ENCODE measurements around the gene MEF2C. TPM values are rescaled to one million over a fixed set of nuclear protein-coding genes. Genes with fewer than 3 reads are reported as not detected.

MEF2C gene
- total and polyA plus RNA-seq, 11 donors, result 15.5 to 98.5 (median 56.2) TPM

- WGBS, 4 donors, result 94 to 97% (median 96%) methylated on average over 4 of the region's 4 CpGs
- Histone ChIP-seq H3K4me3 (no peak overlapping the region), H3K4me1 (peaks cover 0 to 72% (median 53%) of the 10 kb centered on the region in 12 donors), H3K9me3 (no peaks in the 10 kb centered on the region), H3K27ac (no peak overlapping the region), H3K36me3 (peaks cover 0 to 36% (median 25%) of the 10 kb centered on the region in 9 donors), H3K27me3 (no peaks in the 10 kb centered on the region)
- intact Hi-C loops (cut with DNase I), result loop anchor here in 2 of 10 donors (5.0 to 10.0 kb wide), 2 partner anchors 34 to 76 kb away; no protein-coding TSS in a partner anchor
- no peak for TF ChIP-seq POLR2A (IDR thresholded peaks at IDR 0.05)
- no peak for TF ChIP-seq CTCF (IDR thresholded peaks at IDR 0.05)
- ATAC-seq, result no peak
- no peak for DNase-seq
Measured at GRCh38 chr5:88821161-88821560, 61.8 kb downstream of the MEF2C start.

- no peak for DNase-seq
- no peak for TF ChIP-seq CTCF (IDR thresholded peaks at IDR 0.05)
- no peak for TF ChIP-seq POLR2A (IDR thresholded peaks at IDR 0.05)
- intact Hi-C loops (cut with DNase I), result loop anchor here in 2 of 10 donors (5.0 to 10.0 kb wide), 2 partner anchors 33 to 76 kb away; no protein-coding TSS in a partner anchor
- peaks cover 0 to 72% (median 54%) of the 10 kb centered on the region in 12 donors for H3K4me1 ChIP-seq
- H3K36me3 ChIP-seq, result peaks cover 0 to 36% (median 25%) of the 10 kb centered on the region in 9 donors
- no peak overlapping the region for H3K4me3 ChIP-seq
- ATAC-seq, result no peak
- no peaks in the 10 kb centered on the region for H3K9me3 ChIP-seq
- no peak overlapping the region for H3K27ac ChIP-seq
- whole genome bisulfite sequencing, 4 donors, result 52 to 80% (median 71%) methylated on average over 2 of the region's 2 CpGs
- H3K27me3 ChIP-seq, result no peaks in the 10 kb centered on the region
Measured at GRCh38 chr5:88820581-88820980, 62.4 kb downstream of the MEF2C start.

GRCh38 chr5:88819301-88819999 is 63.5 kb downstream of the MEF2C start:
- Histone ChIP-seq H3K4me1 (peaks cover 0 to 73% (median 57%) of the 10 kb centered on the region in 12 donors), H3K36me3 (peaks cover 0 to 36% (median 25%) of the 10 kb centered on the region in 9 donors), H3K27me3 (no peaks in the 10 kb centered on the region), H3K27ac (peak overlapping the region in 2 of 12 donors; percentile 5 to 23), H3K9me3 (no peaks in the 10 kb centered on the region), H3K4me3 (no peak overlapping the region)
- DNase-seq (no peak), ATAC-seq (no peak)
- TF ChIP-seq CTCF (IDR thresholded peaks at IDR 0.05) (no peak), POLR2A (IDR thresholded peaks at IDR 0.05) (no peak)
- intact Hi-C loops (cut with DNase I), result no loop called here
- WGBS, 4 donors, result 75 to 81% (median 78%) methylated on average over 5 of the region's 5 CpGs

- Histone ChIP-seq H3K9me3 (no peaks in the 10 kb centered on the region), H3K27ac (peak overlapping the region in 2 of 12 donors; percentile 5 to 23), H3K4me3 (no peak overlapping the region), H3K27me3 (no peaks in the 10 kb centered on the region), H3K36me3 (peaks cover 0 to 32% (median 20%) of the 10 kb centered on the region in 9 donors), H3K4me1 (peaks cover 0 to 73% (median 58%) of the 10 kb centered on the region in 12 donors)
- intact Hi-C loops (cut with DNase I), result no loop called here
- DNase-seq, result no peak
- 47 to 67% (median 52%) methylated on average over 4 of the region's 4 CpGs for WGBS, 4 donors
- TF ChIP-seq POLR2A (IDR thresholded peaks at IDR 0.05) (no peak), CTCF (IDR thresholded peaks at IDR 0.05) (no peak)
- no peak for ATAC-seq
Measured at GRCh38 chr5:88818296-88818695, 64.7 kb downstream of the MEF2C start.
